ENCODE results near the gene HDAC7.

Gene HDAC7

GRCh38 chr12:47819896-47820630 is at the start of gene HDAC7:
Gene HDAC7, minus strand, starts transcription at chr12:47819903. Its CDS starts 118 bp downstream, at chr12:47819785.
- DNase-seq = no peak

GRCh38 chr12:47868552-47869031 is 48.9 kb upstream of the HDAC7 start:
- no peak for DNase-seq

- no peak for DNase-seq
Measured at GRCh38 chr12:47868041-47868440, 48.3 kb upstream of the HDAC7 start.

- DNase-seq = no peak
Measured at GRCh38 chr12:47867495-47867941, 47.8 kb upstream of the HDAC7 start.

- no peak for DNase-seq
Measured at GRCh38 chr12:47864646-47865235, 45.0 kb upstream of the HDAC7 start.

- DNase-seq = no peak
Measured at GRCh38 chr12:47863985-47864384, 44.3 kb upstream of the HDAC7 start.

GRCh38 chr12:47863467-47863866 is 43.8 kb upstream of the HDAC7 start:
- DNase-seq = no peak

GRCh38 chr12:47862881-47863280 is 43.2 kb upstream of the HDAC7 start:
- no peak for DNase-seq

GRCh38 chr12:47862167-47862750 is 42.6 kb upstream of the HDAC7 start:
- DNase-seq = no peak

- no peak for DNase-seq
Measured at GRCh38 chr12:47860873-47861272, 41.2 kb upstream of the HDAC7 start.

GRCh38 chr12:47860279-47860841 is 40.7 kb upstream of the HDAC7 start:
- no peak for DNase-seq

- no peak for DNase-seq
Measured at GRCh38 chr12:47858511-47859266, 39.0 kb upstream of the HDAC7 start.

GRCh38 chr12:47856721-47857575 is 37.2 kb upstream of the HDAC7 start:
- DNase-seq = no peak

GRCh38 chr12:47856094-47856493 is 36.4 kb upstream of the HDAC7 start:
- DNase-seq = no peak

GRCh38 chr12:47855502-47855901 is 35.8 kb upstream of the HDAC7 start:
- no peak for DNase-seq

GRCh38 chr12:47854531-47854930 is 34.8 kb upstream of the HDAC7 start:
- DNase-seq = no peak

GRCh38 chr12:47852096-47852571 is 32.4 kb upstream of the HDAC7 start:
- no peak for DNase-seq

- no peak for DNase-seq
Measured at GRCh38 chr12:47851303-47851952, 31.7 kb upstream of the HDAC7 start.

- no peak for DNase-seq
Measured at GRCh38 chr12:47850153-47851084, 30.7 kb upstream of the HDAC7 start.

- no peak for DNase-seq
Measured at GRCh38 chr12:47849261-47849660, 29.6 kb upstream of the HDAC7 start.

Data from cerebellar nuclear complex (tissue), 1 donor.